ENCODE measurements around the gene ASB6.

DNA sequence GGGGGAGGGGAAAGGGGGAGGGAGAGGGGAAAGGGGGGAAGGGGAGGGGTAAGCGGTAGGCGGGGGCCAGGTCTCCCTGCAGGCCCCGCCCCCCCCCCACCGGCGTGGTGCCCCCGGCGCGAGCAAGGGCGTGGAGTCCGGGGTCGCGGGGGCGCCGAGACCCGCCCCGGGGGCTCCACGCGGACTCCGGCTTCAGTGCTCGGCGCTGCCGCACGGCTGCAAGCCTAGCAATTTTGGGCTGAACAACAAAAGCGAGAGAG lies 31.8 kb downstream of the ASB6 start:
- TF ChIP-seq REST (IDR thresholded peaks at IDR 0.05; ENCODE audit: low read depth, low read length): no peak
- no peak for TF ChIP-seq POLR2AphosphoS5 (IDR thresholded peaks at IDR 0.05; ENCODE audit: low read depth, low read length)
- TF ChIP-seq RAD21 (IDR thresholded peaks at IDR 0.05; ENCODE audit: low read length): no peak
- TF ChIP-seq, protein P1, sequence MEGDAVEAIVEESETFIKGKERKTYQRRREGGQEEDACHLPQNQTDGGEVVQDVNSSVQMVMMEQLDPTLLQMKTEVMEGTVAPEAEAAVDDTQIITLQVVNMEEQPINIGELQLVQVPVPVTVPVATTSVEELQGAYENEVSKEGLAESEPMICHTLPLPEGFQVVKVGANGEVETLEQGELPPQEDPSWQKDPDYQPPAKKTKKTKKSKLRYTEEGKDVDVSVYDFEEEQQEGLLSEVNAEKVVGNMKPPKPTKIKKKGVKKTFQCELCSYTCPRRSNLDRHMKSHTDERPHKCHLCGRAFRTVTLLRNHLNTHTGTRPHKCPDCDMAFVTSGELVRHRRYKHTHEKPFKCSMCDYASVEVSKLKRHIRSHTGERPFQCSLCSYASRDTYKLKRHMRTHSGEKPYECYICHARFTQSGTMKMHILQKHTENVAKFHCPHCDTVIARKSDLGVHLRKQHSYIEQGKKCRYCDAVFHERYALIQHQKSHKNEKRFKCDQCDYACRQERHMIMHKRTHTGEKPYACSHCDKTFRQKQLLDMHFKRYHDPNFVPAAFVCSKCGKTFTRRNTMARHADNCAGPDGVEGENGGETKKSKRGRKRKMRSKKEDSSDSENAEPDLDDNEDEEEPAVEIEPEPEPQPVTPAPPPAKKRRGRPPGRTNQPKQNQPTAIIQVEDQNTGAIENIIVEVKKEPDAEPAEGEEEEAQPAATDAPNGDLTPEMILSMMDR (IDR thresholded peaks at IDR 0.05): no peak
- no peak for TF ChIP-seq TEAD4 (IDR thresholded peaks at IDR 0.05; ENCODE audit: borderline replicate concordance, insufficient read depth)
- no peak for TF ChIP-seq TAF1 (IDR thresholded peaks at IDR 0.05; ENCODE audit: borderline replicate concordance, low read depth, low read length)
- no peak for TF ChIP-seq GABPA (IDR thresholded peaks at IDR 0.05; ENCODE audit: low read depth)
- TF ChIP-seq MEF2A (IDR thresholded peaks at IDR 0.05; ENCODE audit: borderline replicate concordance, low read depth): no peak
- no peak for TF ChIP-seq EP300 (IDR thresholded peaks at IDR 0.05; ENCODE audit: borderline replicate concordance in 1 of 2, low read depth in 1 of 2, low read length in 1 of 2)
- TF ChIP-seq TCF12 (IDR thresholded peaks at IDR 0.05): no peak
- TF ChIP-seq ZBTB33 (IDR thresholded peaks at IDR 0.05; ENCODE audit: borderline replicate concordance, low read depth): no peak
- no peak for TF ChIP-seq FOXJ3 (CRISPR knock-in tag; IDR thresholded peaks at IDR 0.05)
- no peak for TF ChIP-seq ELF1 (IDR thresholded peaks at IDR 0.05)
- TF ChIP-seq FOXM1 (IDR thresholded peaks at IDR 0.05; ENCODE audit: low read depth): no peak
